Mucosa of gallbladder (tissue), 1 donor: Measurements from ENCODE around the gene NFATC4. TPM values are rescaled to one million over a fixed set of nuclear protein-coding genes. Genes with fewer than 3 reads are reported as not detected.

Experiments used
- DNase-seq: peaks from one replicate; pipeline ENCODE4 v3.0.0-alpha.2; 2020; ENCODE audit warnings: low spot score
- total RNA-seq: library from RNA; stranded (reverse); gene quantifications from one replicate; pipeline ENCODE4 v1.2.1, GENCODE V29; 2021
- donor health status: DM: no; HTN: no; CAD: no.

NFATC4 gene
- total RNA-seq, 1 donor from 2014 or later = 148 TPM

DNA sequence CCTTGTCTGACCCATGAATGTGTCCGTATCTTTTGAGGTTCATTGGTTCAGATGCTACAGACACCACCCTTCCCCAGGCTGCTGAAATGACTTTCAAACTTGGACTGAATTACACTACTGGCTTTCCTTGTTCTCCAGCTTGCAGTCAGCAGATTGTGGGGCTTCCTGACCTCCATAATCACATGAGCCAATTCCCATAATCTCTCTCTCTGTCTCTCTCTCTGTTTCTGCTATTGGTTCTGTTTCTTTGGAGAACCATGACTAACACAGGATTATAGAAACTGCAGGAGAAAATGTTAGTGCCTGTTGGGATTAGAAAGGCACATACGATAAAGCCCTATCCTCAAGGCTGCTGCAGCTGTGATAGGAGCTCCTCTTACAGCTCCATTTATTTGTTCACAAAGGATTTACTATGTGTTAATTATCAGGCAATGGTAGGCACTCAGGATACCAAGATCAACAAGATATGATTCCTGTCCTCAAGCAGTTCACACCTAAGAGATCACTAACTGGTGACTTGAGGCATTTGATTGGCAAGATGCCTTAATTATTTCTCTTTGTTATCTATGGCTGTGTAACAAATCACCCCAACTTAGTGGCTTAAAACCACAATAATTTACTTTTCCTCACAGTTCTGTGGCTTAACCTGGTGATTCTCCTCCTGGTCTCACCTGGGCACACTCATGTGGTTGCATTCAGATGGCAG lies 20.6 kb downstream of the NFATC4 start:
- DNase-seq = no peak

DNA sequence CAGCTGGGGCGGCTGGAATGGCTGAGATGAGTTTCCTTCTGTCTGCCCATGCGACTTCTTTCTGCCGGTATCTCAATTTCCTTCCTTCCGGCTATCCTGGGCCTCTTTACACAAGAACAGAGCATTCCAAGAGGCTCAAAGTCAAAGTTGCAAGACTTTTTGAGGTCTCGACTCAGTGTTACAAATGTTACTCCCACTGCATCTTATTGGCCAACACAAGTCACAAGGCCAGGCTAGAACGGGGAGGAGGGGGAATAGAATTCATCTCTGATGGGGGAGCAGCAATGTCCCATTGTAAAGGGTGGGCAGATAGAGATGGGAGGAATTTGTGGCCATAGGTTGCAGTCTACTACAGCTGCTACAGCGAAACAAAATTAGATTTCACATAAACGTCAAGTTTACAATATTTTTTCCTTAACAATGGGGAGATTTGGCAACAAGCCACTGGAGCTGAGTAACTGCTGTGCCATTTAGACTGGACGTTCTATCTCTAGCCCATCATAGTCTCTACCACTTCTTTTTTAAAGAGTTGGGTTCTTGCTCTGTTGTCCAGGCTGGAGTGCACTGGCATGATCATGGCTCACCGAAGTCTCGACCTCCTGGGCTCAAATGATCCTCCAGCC lies 21.4 kb downstream of the NFATC4 start:
- DNase-seq = no peak

DNA sequence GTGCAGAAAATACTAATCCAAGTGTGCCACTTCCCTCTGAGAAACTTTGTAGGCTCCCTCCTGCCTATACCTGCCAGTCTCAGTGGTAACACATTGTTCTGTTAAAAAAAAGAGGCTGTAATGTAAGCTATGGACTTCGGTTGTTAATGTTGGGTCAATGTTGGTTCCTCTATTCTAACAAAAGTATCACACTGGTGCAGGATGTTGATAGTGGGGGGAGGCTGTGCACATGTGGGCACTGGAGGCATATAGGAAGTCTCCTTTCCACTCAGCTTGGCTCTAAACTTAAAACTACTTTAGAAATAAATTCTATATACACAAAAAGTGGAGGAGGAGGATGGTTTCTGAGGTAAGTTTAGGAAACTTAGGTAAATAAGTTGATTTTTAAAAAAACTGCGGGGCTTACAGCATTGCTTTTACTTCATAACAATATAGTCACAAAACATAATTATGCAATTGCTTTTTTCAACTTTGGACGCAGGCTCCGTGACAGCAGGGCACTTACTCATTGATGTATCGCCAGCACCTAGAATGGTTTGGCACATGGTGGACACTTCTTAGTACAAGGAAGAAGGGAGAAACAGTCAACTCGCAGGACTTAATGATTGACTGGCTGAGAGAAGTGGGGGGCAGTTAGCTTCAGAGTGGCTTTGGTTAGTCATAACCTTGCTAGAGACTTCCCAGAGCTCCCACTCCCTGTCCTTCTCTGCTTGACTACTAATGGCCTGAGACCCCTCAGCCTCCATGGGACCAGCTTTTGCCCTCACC lies 22.9 kb downstream of the NFATC4 start:
- DNase-seq = no peak

DNA sequence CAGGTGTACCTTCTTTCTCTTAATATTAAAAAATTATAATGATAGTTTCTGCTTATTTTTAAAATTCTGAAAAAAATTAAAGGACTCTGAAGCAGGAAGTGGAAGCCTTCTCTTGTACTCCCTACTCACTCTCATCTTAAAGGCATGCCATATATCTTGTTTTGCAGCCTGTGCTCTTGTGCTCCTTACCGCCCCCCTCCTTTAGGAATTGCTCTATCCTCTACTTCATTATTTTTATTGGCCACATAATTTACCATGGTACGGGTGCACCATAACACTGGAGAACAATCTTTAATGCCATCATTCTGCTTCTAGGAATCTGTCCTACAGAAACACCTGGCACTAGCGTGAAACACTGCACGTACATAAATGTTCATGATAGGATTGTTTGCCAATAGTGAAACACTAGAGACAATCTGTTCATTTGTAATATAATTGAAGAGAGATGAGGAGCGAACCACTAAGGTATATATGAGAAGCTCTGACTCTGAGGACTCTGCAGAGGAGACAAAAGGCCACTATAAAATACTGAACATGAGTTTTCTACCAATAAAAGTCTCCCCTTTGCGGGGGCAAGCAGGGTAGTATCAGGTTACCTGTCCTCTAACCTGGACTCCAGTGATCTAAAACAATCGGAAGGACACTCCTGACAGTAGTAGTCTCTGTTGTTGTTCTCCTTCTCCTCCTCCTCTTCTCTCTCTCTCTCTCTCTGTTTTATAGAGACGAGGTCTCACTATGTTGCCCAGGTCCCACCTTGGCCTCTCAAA lies 24.5 kb downstream of the NFATC4 start:
- DNase-seq = no peak

DNA sequence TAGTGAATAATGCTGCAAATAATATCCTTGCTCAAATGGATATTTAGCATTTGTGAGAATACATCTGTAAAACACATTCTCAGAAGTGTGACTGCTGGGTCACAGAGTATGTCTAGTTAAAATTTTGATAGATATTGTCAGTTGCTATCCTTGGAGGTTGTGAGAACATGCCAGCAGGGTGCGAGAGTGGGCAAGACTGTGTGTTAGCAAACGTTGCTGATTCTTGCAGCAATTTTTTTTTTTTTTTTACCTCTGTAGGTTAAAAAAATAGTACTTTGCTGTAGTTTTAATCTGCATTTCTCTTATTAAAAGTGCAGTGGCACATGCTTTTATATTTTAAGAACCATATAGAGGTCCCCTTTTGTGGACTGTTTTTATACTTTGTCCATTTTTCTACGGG lies 26.3 kb downstream of the NFATC4 start:
- no peak for DNase-seq

DNA sequence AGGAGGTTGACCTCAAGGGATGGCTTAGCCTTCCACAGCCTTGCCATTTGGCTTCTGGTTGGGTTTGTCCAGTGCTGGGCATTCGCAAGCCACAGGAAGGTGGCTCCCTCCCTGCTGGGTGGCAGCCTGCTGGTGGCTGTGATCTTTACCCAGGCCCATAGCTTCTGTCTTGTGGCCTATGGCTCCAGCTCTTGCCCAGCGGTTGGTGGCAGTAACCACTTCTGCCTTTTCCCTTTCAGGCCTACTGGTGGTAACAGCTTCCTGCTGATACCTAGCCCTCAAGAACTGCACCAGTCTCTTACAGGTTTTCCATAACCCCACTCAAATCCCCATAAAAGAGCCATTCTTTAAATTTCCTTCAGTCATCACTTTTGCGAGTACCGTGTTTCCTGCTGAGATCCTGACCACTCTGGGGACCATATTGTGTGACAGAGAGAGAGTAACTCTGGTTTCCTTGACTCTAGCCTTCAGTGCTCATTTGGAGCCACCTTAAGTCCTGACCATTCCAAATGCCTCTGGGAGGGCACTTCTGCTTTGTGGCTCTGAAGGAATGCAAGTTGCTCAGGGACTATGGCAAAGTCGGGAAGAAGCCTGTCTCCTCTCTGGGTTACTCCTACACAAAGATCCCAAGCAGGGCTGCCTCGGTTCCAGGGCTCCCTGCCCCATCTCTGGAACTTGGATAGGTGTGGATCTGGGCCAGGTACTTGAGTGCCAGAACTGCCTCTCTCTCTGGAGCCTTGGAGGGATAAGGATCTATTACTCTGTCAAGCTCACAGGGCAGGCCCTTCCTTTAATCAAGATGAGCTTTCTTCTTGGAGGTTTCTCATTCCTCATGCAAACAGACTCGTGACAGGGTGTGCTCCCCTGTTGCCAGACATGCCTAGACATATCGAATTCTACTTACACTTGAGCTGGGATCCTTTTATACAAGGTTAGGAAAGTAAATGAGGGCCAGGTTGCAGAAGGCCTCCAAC lies 27.9 kb downstream of the NFATC4 start:
- no peak for DNase-seq

DNA sequence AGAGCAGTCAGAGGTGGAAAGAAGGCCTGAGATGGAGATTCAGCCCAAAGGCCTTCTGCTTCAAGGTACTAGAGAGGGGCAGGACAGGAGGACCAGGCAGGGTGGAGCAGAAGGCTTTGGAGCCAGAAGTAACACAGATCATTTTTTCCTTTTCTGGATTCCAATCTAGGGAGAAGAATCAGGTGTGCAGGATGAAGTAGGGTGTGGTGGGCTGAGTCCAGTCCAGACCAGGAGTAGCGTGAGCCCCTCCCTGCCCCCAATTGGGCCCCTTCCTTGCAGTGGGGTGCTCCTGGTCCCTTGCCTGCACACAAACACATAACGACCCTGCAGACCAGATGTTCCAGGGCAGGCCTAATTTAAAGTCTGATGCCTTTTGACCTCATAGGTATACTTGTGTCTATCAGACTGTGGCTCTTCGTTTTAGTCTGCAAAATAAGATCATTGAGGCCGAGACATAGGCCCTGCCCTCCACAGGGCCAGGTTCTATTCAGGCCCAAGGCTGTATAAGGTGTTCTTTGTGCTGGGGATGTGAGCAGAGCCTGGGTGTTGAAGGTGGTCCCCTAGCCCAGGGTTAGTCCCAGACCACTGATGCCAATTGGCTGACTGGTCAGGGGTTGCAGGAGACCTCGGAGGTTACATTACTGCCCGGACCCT lies 29.8 kb downstream of the NFATC4 start:
- no peak for DNase-seq

DNA sequence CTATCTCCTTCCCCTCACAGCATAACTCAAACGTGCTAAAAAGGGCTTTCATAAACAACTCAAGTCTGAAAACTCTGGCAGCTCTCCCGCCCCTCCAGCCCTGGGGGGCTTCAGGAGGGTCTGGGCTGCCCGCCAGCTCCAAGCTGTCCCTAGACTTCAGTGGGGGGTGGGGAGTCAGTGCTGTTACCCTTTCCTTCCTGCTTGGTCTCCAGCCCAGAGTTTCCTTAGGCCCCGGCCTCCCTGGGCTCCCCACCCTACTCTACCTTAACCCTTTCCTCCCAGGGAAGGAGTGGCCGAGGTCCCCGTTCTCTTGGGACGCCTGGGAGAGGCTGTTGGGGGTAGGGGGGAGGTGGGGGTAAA lies 30.3 kb downstream of the NFATC4 start:
- no peak for DNase-seq

DNA sequence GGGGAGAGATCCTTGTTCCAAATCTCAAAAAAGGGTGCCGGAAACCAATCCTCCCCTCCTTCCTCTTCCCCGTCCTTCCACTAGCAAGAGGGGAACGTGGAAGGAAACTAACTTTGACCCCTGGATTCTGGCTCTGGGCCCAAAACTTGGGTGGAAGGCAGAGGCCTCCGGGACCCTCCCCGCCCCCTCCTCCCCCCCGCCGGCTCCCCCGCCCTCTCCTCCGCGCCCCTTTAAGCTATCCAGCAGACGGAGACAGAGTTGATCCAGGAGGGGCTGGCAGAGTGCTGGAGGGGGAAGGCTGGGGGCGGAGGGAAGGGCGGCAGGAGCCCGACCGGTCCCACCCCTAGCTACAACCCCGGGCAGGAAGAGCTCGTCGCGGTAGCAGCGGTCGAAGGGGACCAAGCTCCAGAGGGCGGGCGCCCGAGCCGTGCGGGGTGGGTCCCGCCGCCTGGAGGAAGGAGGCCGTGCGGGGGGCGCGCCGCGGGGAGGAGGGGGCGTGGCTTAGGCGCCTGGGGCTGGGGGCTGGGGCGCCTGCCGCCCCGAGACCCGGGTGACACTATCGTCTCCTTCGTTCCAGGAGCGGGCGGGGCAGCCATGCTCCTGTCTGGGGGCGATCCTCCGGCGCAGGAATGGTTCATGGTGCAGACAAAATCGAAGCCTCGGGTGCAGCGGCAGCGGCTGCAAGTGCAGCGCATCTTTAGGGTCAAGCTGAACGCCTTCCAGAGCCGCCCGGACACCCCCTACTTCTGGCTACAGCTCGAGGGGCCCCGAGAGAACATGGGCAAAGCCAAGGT lies 30.9 kb downstream of the NFATC4 start, which contains the start of gene NYNRIN:
Gene NYNRIN, plus strand, starts transcription at position 351 of the 794 bp plus-strand sequence. Its CDS starts 244 bp downstream, at position 595.
- no peak for DNase-seq

DNA sequence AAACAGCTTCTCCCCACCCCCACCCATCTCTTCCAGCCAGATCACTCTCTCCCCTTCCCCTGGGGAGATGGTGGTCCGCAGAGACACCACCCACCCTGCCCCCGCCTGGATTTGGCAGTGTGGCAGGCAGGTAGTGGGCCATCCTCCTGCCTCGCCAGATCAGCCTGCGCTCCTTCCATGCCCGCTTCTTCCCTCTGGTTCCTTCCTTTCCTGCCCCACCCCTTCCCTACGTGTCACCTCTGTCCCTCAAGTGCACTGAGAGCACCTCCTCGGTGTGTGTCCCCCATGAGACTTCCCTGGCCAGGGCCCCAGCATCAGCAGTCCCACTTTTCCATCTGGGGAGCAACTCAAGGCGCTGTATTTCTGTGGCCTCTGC lies 31.5 kb downstream of the NFATC4 start:
- no peak for DNase-seq

DNA sequence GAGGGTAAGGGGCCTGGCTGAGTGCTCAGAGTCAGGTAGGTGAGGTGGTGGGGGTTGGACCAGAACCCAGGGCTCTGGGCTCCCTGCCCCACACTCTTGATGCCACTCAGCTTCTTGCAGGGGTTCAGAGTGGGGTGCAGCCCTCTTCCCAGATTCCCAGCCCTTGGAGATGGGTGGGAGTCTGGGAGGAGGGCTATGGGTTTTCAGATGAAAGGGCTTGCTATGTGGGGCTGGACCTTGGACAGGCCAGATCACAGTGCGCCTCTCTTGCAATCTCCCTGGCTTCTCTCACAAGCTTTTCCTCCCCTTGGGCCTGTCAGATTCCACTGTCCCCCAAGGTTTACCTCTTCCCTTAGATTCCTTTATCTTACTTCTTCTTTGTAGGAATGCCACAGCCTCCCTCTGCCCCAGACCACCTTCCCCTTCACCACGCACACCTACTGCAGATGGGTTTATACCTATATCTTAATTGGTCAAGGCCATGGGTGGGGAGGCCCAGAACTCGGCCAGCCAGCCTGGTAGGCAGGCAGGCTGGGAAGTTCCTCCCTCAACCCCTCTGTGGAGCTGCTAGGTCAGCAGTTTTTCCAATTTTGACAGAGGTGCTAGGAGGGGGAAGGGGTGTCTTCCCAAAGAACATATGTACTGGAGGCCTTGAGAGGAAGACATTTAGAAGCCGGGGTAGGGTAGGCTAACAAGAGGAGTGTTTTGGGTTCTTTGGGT lies 32.2 kb downstream of the NFATC4 start:
- DNase-seq = no peak

DNA sequence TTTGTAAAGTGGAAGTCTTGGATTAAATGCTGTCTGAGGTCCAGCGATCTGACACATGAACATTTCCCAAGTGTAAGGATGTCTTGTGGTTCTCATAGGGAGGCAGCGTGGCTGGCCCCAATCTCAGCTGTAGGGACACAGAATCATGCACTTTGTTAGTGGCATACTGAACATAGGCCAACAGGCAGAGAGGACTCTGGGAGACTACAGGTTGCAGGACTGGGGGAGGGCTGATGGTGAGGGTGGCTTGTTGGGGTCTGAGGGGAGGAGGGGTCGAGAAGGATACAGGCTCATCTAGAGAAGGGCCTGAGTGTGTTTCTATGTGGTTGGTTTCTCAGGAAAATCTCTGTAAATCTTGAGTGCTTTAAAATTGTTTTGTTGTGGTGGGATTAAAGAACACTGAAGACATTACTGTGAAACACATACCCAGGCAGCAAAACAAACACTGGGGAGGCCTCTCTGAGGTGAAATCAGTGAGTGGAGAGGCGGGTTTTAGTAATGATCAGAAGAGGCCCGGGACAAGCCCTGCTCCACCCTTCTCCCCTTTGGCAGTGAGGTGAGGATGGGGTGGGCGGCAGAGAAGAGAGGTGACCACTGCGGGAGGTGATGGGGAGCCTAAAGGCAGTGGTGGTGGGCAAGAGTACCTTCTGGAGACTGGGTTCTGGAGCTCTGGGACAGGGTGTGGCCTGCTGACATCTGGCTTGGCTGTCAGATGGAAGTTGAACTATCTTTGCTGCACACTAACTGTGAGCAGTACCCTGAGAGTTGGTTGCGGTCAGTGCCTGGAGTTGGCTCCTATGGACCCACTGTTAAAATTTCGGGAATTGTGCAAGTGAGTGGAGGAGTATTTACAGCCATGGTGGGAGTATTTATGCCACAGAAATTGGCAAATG lies 34.1 kb downstream of the NFATC4 start:
- no peak for DNase-seq

DNA sequence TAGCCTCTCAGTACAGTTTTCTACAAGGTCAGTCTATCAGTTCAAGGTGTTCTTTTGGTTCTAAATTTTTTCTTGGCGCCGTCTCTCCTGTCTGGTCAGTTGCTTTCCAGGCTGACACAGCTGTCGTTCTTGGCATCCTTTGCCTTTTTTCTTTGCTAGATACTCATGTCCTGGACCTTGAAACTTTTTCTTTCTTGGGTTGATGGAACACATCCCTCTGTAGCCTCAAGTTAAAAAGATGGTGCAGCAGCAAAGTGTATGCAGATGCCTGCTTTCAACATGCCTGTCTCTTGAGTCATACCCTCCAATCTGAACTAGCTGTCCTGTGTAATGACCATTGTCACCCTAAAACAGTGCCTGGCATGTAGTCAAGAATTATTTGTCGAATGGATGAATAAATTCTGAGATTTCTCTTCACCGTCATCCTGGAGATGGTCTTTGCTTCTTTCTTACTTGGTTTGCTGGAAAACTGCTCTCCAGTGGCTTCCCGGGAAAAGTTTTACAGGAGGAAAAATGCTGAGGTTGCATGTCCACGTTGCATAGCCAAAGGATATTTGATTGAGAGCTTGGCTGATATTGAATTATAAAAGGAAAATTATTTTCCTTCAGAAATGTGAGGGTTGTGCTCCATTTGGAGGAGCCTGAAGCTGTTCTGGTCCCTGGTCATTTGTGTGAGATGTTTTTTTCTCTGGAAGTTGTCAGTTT lies 35.5 kb downstream of the NFATC4 start:
- no peak for DNase-seq

DNA sequence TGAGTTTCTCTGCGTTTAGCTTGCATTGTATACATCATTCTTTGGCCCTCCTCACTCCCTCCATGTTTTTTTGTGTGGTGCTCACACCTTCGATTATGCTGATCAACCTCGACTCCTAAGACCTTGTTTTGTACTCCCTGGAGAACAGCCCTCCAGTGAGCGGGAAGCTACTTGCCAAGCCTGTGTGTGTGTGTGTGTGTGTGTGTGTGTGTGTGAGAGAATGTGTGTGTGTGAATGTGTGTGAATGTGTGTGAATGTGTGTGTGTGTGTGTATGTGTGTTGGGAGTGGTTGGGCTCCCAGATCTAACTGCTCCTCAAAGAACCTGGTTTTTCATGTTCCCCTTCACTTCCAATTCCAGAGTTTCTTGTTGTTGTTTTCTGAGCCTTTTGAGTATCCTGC lies 36.8 kb downstream of the NFATC4 start:
- no peak for DNase-seq

DNA sequence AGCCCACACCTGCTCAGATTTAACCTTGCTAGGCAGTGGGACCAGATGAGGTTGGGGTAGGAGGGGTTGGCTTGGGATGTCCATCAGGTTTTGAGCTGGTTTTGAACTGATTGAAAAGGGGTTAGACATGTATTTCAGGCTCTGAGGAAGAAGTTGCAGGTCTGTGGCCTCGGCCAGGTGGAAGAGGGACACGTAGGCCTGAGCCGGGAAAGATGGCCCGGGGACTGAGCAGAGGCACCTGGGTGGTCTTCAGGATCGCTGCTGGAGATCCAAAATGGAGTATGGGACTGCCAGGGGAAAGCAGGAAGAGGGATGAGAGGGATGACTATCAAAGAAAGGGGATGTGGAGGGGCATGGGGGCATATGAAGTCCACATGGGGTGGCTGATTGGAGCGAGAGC lies 38.4 kb downstream of the NFATC4 start:
- DNase-seq = no peak

DNA sequence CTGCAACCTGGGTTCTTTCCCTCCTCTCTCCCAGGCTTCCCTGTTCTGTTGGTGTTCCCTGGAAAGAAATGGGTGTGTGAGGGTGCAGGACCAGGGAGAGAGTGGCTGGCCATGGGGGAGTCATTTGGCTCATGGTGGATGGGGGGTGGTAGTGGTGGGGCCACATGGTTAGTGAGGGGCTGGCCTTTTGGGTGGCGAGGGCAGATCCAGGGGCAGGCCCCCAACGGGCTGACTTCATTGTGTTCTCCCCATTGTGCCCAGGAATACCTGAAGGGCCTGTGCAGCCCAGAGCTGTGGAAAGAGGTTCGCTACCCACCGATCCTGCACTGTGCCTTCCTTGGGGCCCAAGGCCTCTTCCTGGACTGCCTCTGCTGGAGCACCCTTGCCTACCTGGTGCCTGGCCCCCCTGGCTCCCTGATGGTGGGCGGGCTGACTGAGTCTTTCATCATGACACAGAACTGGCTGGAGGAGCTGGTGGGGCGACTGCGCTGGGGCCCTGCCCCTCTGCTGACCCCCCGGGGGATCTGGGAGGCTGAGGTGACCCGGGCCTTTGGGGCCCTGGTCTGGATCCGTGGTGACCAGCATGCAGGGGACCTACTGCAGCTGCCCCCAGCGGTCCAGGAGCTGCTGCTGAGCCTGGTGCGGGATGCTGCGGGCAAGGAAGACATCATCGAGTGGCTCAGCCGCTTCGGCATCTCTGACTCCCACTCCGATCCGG lies 39.8 kb downstream of the NFATC4 start:
- DNase-seq = no peak

DNA sequence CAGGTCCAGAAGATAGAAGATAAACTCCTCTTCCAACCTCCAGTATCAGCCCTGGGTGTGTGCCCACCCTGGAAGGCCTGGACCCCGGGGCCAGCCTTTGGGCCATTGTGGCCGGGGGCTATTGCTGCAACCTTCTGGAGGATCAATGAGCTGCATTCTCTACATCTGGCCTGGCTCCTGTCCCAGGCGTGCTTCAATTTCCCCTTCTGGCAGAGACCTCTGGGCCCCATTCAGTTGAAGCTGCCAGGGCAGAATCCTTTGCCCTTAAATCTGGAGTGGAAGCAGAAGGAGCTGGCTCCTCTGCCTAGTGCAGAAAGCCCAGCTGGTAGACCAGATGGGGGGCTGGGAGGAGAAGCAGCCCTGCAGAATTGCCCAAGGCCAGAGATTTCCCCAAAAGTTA lies 40.8 kb downstream of the NFATC4 start:
- DNase-seq = no peak
